RWPE2 (cell line): ENCODE results near the gene TRIO.

Experiments used
- ATAC-seq: fragments of 200-7000 bp; cut with Tn5 transposase; 3 replicates; pipeline ENCODE4 v1.9.1; 2021; ENCODE audit warnings: low read depth
- DNase-seq: peaks from one replicate; pipeline ENCODE4 v3.0.0-alpha.2; 2020; ENCODE audit warnings: low spot score
- H3K27ac ChIP-seq: fragments of 450-650 bp; 2 replicates; pipeline ENCODE4 v1.5.1; 2017; ENCODE audit warnings: mild to moderate bottlenecking; ENCODE audit not compliant: poor library complexity, severe bottlenecking
- H3K27me3 ChIP-seq: fragments of 250-450 bp; sonication (Bioruptor Pico); 2 replicates; pipeline ENCODE4 v1.5.1; 2021; ENCODE audit warnings: mild to moderate bottlenecking, moderate library complexity; ENCODE audit not compliant: insufficient read depth, poor library complexity, severe bottlenecking
- H3K36me3 ChIP-seq: fragments of 250-450 bp; sonication (Bioruptor Pico); 2 replicates; pipeline ENCODE4 v1.5.1; 2020; ENCODE audit warnings: low read depth, mild to moderate bottlenecking, moderate library complexity
- H3K4me1 ChIP-seq: fragments of 250-450 bp; sonication (Bioruptor Pico); 2 replicates; pipeline ENCODE4 v1.5.1; 2021; ENCODE audit warnings: mild to moderate bottlenecking, moderate library complexity; ENCODE audit not compliant: insufficient read depth, poor library complexity, severe bottlenecking
- H3K4me3 ChIP-seq: fragments of 250-450 bp; sonication (Bioruptor Pico); 2 replicates; pipeline ENCODE4 v1.5.1; 2021; ENCODE audit warnings: mild to moderate bottlenecking, moderate library complexity; ENCODE audit not compliant: severe bottlenecking
- H3K9me3 ChIP-seq: fragments of 250-450 bp; sonication (Bioruptor Pico); 2 replicates; pipeline ENCODE4 v1.5.1; 2021; ENCODE audit warnings: mild to moderate bottlenecking, moderate library complexity; ENCODE audit not compliant: severe bottlenecking
- CTCF ChIP-seq: fragments of 450-650 bp; IDR thresholded peaks from one replicate; pipeline ENCODE4 v1.5.1; 2017; ENCODE audit warnings: mild to moderate bottlenecking, moderate library complexity; ENCODE audit not compliant: poor library complexity, severe bottlenecking

The TRIO gene

GRCh38 chr5:14491015-14491915 lies 348.1 kb downstream of the TRIO start:
- H3K36me3 ChIP-seq, result peaks cover 89% of the 10 kb centered on the region
- ATAC-seq (peak; percentile 23; the same call in 1 of the 3 replicates), DNase-seq (no peak)
- no peaks in the 10 kb centered on the region for H3K27me3 ChIP-seq
- no peaks in the 10 kb centered on the region for H3K4me1 ChIP-seq
- H3K27ac ChIP-seq, result no peak overlapping the region
- H3K9me3 ChIP-seq, result no peaks in the 10 kb centered on the region
- no peak for TF ChIP-seq CTCF
- no peak overlapping the region for H3K4me3 ChIP-seq

- peaks cover 93% of the 10 kb centered on the region for H3K36me3 ChIP-seq
- H3K4me1 ChIP-seq, result no peaks in the 10 kb centered on the region
- no peak for ATAC-seq
- H3K27me3 ChIP-seq, result no peaks in the 10 kb centered on the region
- TF ChIP-seq CTCF, result no peak
- no peak overlapping the region for H3K4me3 ChIP-seq
- DNase-seq, result no peak
- no peaks in the 10 kb centered on the region for H3K9me3 ChIP-seq
- H3K27ac ChIP-seq, result no peak overlapping the region
Measured at GRCh38 chr5:14492331-14492964, 349.3 kb downstream of the TRIO start.

- ATAC-seq, result no peak
- no peaks in the 10 kb centered on the region for H3K27me3 ChIP-seq
- H3K9me3 ChIP-seq, result no peaks in the 10 kb centered on the region
- DNase-seq, result no peak
- H3K4me3 ChIP-seq, result no peak overlapping the region
- no peak for TF ChIP-seq CTCF
- H3K36me3 ChIP-seq, result peaks cover 94% of the 10 kb centered on the region
- H3K4me1 ChIP-seq, result no peaks in the 10 kb centered on the region
- no peak overlapping the region for H3K27ac ChIP-seq
Measured at GRCh38 chr5:14495301-14495700, 352.2 kb downstream of the TRIO start.

- no peak for DNase-seq
- Histone ChIP-seq H3K4me1 (no peaks in the 10 kb centered on the region), H3K27ac (no peak overlapping the region), H3K36me3 (peaks cover 89% of the 10 kb centered on the region), H3K4me3 (no peak overlapping the region), H3K27me3 (no peaks in the 10 kb centered on the region), H3K9me3 (no peaks in the 10 kb centered on the region)
- TF ChIP-seq CTCF, result no peak
- no peak for ATAC-seq
Measured at GRCh38 chr5:14497311-14497710, 354.2 kb downstream of the TRIO start.
